ENCODE results near the gene ASCL4. TPM values are rescaled to one million over a fixed set of nuclear protein-coding genes. Genes with fewer than 3 reads are reported as not detected.

Gene ASCL4
- total and polyA plus RNA-seq, 2 of the 13 experiments (the other 11 are each of a cell fraction or from before 2014, with no cell fraction given): not detected

DNA sequence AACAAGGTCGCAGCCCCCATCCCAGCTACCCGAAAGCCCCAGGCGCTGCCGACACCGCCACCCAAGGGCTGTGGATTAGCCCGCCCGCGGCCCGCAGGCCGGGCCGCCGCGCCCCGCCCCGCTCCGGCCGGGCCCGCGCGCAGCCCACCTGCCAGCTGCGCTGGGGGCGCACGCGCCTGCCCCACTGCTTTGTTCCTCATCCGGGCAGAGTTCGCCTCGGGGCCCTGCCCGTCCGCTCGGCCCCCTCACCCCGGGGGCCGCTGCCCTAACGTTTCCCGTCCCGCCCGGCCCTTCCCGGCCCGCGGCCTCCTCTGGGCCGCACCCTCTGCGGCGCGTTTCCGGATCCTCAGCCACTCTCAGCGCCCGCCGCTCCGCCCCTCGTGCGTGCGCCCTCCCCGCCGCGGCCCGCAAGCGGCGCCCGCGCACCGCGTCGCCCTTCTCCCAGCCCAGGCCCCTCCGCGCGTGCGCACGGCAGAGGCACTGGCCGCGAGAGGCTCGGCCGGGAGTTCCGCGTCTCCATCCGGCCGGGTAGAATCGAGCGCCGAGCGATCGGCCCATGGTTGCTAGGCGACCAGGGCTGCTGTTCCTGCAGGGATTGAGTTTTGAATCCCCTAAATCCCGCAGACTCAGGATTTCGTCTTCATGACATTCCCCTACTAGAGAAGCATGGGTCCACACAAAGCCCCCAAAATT lies 13.5 kb upstream of the ASCL4 start, which contains the start of gene PRDM4 (continued):
- TF ChIP-seq FOXA3 (CRISPR knock-in tag; IDR thresholded peaks at IDR 0.05) (0 out of 2 replicates have a peak, but pooled peaks have one; percentile 14), MTA1 (CRISPR knock-in tag; IDR thresholded peaks at IDR 0.05; ENCODE audit: borderline replicate concordance) (no peak), ZFP36L2 (CRISPR knock-in tag; IDR thresholded peaks at IDR 0.05) (no peak), STAT5B (CRISPR knock-in tag; IDR thresholded peaks at IDR 0.05) (no peak), SNAI1 (CRISPR knock-in tag; IDR thresholded peaks at IDR 0.05; ENCODE audit: borderline replicate concordance) (no peak), DR1 (CRISPR knock-in tag; IDR thresholded peaks at IDR 0.05) (no peak; the same call in 1 of the 2 replicates), AKAP8 (CRISPR knock-in tag; IDR thresholded peaks at IDR 0.05) (no peak; the same call in 1 of the 2 replicates), ZNF546 (CRISPR knock-in tag; conservative IDR thresholded peaks at IDR 0.05) (no peak; the same call in 1 of the 2 replicates), CREM (IDR thresholded peaks at IDR 0.05) (peak; percentile 42; the same call in 1 of the 2 replicates), CREM (CRISPR knock-in tag; IDR thresholded peaks at IDR 0.05) (no peak), ZNF761 (CRISPR knock-in tag; conservative IDR thresholded peaks at IDR 0.05) (no peak)
- TF ChIP-seq, protein P1, sequence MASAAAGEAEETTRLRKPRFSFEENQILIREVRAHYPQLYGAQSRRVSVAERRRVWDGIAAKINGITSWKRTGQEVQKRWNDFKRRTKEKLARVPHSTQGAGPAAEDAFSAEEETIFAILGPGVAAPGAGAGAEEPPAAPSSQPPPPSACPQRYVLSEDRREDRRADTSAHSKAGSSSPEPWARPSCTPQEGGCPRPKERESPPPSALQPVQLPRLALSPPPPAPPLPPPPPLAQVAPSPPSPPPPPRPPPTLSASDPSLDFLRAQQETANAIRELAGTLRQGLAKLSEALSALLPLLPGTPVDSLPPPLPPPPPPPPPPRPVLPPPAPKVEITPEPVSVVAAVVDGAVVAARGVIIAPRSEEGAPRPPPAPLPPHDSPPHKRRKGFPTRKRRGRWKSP (CRISPR knock-in tag; IDR thresholded peaks at IDR 0.05): no peak
- TF ChIP-seq, protein P2, sequence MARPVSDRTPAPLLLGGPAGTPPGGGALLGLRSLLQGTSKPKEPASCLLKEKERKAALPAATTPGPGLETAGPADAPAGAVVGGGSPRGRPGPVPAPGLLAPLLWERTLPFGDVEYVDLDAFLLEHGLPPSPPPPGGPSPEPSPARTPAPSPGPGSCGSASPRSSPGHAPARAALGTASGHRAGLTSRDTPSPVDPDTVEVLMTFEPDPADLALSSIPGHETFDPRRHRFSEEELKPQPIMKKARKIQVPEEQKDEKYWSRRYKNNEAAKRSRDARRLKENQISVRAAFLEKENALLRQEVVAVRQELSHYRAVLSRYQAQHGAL (CRISPR knock-in tag; IDR thresholded peaks at IDR 0.05; ENCODE audit: not compliant biosample characterization): no peak
- TF ChIP-seq, protein P3, sequence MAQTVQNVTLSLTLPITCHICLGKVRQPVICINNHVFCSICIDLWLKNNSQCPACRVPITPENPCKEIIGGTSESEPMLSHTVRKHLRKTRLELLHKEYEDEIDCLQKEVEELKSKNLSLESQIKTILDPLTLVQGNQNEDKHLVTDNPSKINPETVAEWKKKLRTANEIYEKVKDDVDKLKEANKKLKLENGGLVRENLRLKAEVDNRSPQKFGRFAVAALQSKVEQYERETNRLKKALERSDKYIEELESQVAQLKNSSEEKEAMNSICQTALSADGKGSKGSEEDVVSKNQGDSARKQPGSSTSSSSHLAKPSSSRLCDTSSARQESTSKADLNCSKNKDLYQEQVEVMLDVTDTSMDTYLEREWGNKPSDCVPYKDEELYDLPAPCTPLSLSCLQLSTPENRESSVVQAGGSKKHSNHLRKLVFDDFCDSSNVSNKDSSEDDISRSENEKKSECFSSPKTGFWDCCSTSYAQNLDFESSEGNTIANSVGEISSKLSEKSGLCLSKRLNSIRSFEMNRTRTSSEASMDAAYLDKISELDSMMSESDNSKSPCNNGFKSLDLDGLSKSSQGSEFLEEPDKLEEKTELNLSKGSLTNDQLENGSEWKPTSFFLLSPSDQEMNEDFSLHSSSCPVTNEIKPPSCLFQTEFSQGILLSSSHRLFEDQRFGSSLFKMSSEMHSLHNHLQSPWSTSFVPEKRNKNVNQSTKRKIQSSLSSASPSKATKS (CRISPR knock-in tag; IDR thresholded peaks at IDR 0.05): no peak
- TF ChIP-seq, protein P4, sequence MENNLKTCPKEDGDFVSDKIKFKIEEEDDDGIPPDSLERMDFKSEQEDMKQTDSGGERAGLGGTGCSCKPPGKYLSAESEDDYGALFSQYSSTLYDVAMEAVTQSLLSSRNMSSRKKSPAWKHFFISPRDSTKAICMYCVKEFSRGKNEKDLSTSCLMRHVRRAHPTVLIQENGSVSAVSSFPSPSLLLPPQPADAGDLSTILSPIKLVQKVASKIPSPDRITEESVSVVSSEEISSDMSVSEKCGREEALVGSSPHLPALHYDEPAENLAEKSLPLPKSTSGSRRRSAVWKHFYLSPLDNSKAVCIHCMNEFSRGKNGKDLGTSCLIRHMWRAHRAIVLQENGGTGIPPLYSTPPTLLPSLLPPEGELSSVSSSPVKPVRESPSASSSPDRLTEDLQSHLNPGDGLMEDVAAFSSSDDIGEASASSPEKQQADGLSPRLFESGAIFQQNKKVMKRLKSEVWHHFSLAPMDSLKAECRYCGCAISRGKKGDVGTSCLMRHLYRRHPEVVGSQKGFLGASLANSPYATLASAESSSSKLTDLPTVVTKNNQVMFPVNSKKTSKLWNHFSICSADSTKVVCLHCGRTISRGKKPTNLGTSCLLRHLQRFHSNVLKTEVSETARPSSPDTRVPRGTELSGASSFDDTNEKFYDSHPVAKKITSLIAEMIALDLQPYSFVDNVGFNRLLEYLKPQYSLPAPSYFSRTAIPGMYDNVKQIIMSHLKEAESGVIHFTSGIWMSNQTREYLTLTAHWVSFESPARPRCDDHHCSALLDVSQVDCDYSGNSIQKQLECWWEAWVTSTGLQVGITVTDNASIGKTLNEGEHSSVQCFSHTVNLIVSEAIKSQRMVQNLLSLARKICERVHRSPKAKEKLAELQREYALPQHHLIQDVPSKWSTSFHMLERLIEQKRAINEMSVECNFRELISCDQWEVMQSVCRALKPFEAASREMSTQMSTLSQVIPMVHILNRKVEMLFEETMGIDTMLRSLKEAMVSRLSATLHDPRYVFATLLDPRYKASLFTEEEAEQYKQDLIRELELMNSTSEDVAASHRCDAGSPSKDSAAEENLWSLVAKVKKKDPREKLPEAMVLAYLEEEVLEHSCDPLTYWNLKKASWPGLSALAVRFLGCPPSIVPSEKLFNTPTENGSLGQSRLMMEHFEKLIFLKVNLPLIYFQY (CRISPR knock-in tag; IDR thresholded peaks at IDR 0.05; ENCODE audit: borderline replicate concordance): peak; percentile 57; the same call in 1 of the 2 replicates
- TF ChIP-seq, protein P5, sequence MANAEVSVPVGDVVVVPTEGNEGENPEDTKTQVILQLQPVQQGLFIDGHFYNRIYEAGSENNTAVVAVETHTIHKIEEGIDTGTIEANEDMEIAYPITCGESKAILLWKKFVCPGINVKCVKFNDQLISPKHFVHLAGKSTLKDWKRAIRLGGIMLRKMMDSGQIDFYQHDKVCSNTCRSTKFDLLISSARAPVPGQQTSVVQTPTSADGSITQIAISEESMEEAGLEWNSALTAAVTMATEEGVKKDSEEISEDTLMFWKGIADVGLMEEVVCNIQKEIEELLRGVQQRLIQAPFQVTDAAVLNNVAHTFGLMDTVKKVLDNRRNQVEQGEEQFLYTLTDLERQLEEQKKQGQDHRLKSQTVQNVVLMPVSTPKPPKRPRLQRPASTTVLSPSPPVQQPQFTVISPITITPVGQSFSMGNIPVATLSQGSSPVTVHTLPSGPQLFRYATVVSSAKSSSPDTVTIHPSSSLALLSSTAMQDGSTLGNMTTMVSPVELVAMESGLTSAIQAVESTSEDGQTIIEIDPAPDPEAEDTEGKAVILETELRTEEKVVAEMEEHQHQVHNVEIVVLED (CRISPR knock-in tag; IDR thresholded peaks at IDR 0.05; ENCODE audit: borderline replicate concordance): peak; percentile 84
